Activated naive CD8-positive, alpha-beta T cell (primary cell): Measurements from ENCODE around the gene MEGF9.

Experiments used
- H3K27ac Mint-ChIP-seq: one replicate; pipeline ENCODE4 v1.8.0; 2021; ENCODE audit warnings: mixed read lengths
- H3K27me3 Mint-ChIP-seq: one replicate; pipeline ENCODE4 v1.8.0; 2021; ENCODE audit warnings: mixed read lengths
- H3K36me3 Mint-ChIP-seq: one replicate; pipeline ENCODE4 v1.8.0; 2021; ENCODE audit warnings: mixed read lengths
- H3K4me1 Mint-ChIP-seq: one replicate; pipeline ENCODE4 v1.8.0; 2021; ENCODE audit warnings: low read depth, mixed read lengths
- H3K4me3 Mint-ChIP-seq: one replicate; pipeline ENCODE4 v1.8.0; 2021; ENCODE audit warnings: mild to moderate bottlenecking, mixed read lengths
- H3K9me3 Mint-ChIP-seq: one replicate; pipeline ENCODE4 v1.8.0; 2021; ENCODE audit warnings: low read depth, mixed read lengths

The MEGF9 gene

GRCh38 chr9:120737416-120738165, 23.3 kb upstream of the MEGF9 start:
- no peak overlapping the region for H3K4me3 Mint-ChIP-seq
- no peaks in the 10 kb centered on the region for H3K27me3 Mint-ChIP-seq
- H3K36me3 Mint-ChIP-seq = no peaks in the 10 kb centered on the region
- no peak overlapping the region for H3K27ac Mint-ChIP-seq
- H3K4me1 Mint-ChIP-seq = peaks cover 6% of the 10 kb centered on the region
- no peaks in the 10 kb centered on the region for H3K9me3 Mint-ChIP-seq

- no peak overlapping the region for H3K27ac Mint-ChIP-seq
- H3K36me3 Mint-ChIP-seq = no peaks in the 10 kb centered on the region
- no peaks in the 10 kb centered on the region for H3K9me3 Mint-ChIP-seq
- no peaks in the 10 kb centered on the region for H3K27me3 Mint-ChIP-seq
- peaks cover 6% of the 10 kb centered on the region for H3K4me1 Mint-ChIP-seq
- H3K4me3 Mint-ChIP-seq = no peak overlapping the region
Observed at GRCh38 chr9:120736881-120737280, 22.6 kb upstream of the MEGF9 start.

GRCh38 chr9:120735415-120736126, 21.3 kb upstream of the MEGF9 start:
- Mint-ChIP-seq H3K36me3 (no peaks in the 10 kb centered on the region), H3K27ac (no peak overlapping the region), H3K9me3 (no peaks in the 10 kb centered on the region)

GRCh38 chr9:120734607-120735410, 20.5 kb upstream of the MEGF9 start:
- H3K36me3 Mint-ChIP-seq = no peaks in the 10 kb centered on the region
- no peak overlapping the region for H3K27ac Mint-ChIP-seq
- H3K4me1 Mint-ChIP-seq = peaks cover 6% of the 10 kb centered on the region
- no peaks in the 10 kb centered on the region for H3K27me3 Mint-ChIP-seq
- H3K4me3 Mint-ChIP-seq = no peak overlapping the region
- no peaks in the 10 kb centered on the region for H3K9me3 Mint-ChIP-seq

More at GRCh38 chr9:120735415-120736126, 21.3 kb upstream of the MEGF9 start:
- Mint-ChIP-seq H3K4me1 (peaks cover 6% of the 10 kb centered on the region), H3K27me3 (no peaks in the 10 kb centered on the region), H3K4me3 (no peak overlapping the region)

- Mint-ChIP-seq H3K27me3 (no peaks in the 10 kb centered on the region), H3K4me3 (no peak overlapping the region), H3K36me3 (no peaks in the 10 kb centered on the region), H3K9me3 (no peaks in the 10 kb centered on the region), H3K4me1 (peaks cover 6% of the 10 kb centered on the region), H3K27ac (no peak overlapping the region)
Observed at GRCh38 chr9:120733190-120733589, 18.9 kb upstream of the MEGF9 start.

- Mint-ChIP-seq H3K4me1 (peaks cover 6% of the 10 kb centered on the region), H3K27me3 (no peaks in the 10 kb centered on the region), H3K36me3 (no peaks in the 10 kb centered on the region), H3K9me3 (no peaks in the 10 kb centered on the region), H3K27ac (no peak overlapping the region), H3K4me3 (no peak overlapping the region)
Observed at GRCh38 chr9:120730654-120731514, 16.6 kb upstream of the MEGF9 start.

- Mint-ChIP-seq H3K4me3 (no peak overlapping the region), H3K27me3 (no peaks in the 10 kb centered on the region), H3K9me3 (no peaks in the 10 kb centered on the region), H3K27ac (no peak overlapping the region), H3K36me3 (no peaks in the 10 kb centered on the region), H3K4me1 (peaks cover 3% of the 10 kb centered on the region)
Observed at GRCh38 chr9:120729791-120730241, 15.5 kb upstream of the MEGF9 start.

GRCh38 chr9:120726484-120726883, 12.2 kb upstream of the MEGF9 start:
- no peak overlapping the region for H3K4me3 Mint-ChIP-seq
- H3K27me3 Mint-ChIP-seq = no peaks in the 10 kb centered on the region
- no peaks in the 10 kb centered on the region for H3K4me1 Mint-ChIP-seq
- H3K27ac Mint-ChIP-seq = no peak overlapping the region
- no peaks in the 10 kb centered on the region for H3K36me3 Mint-ChIP-seq
- H3K9me3 Mint-ChIP-seq = no peaks in the 10 kb centered on the region

GRCh38 chr9:120725907-120726306, 11.6 kb upstream of the MEGF9 start:
- no peaks in the 10 kb centered on the region for H3K4me1 Mint-ChIP-seq
- H3K27ac Mint-ChIP-seq = no peak overlapping the region
- no peaks in the 10 kb centered on the region for H3K36me3 Mint-ChIP-seq
- no peak overlapping the region for H3K4me3 Mint-ChIP-seq
- no peaks in the 10 kb centered on the region for H3K9me3 Mint-ChIP-seq
- no peaks in the 10 kb centered on the region for H3K27me3 Mint-ChIP-seq

GRCh38 chr9:120724757-120725400, 10.6 kb upstream of the MEGF9 start:
- no peaks in the 10 kb centered on the region for H3K4me1 Mint-ChIP-seq
- no peaks in the 10 kb centered on the region for H3K27me3 Mint-ChIP-seq
- H3K9me3 Mint-ChIP-seq = no peaks in the 10 kb centered on the region
- no peak overlapping the region for H3K4me3 Mint-ChIP-seq
- no peak overlapping the region for H3K27ac Mint-ChIP-seq
- no peaks in the 10 kb centered on the region for H3K36me3 Mint-ChIP-seq

- no peaks in the 10 kb centered on the region for H3K36me3 Mint-ChIP-seq
- no peak overlapping the region for H3K27ac Mint-ChIP-seq
- no peaks in the 10 kb centered on the region for H3K27me3 Mint-ChIP-seq
- H3K9me3 Mint-ChIP-seq = no peaks in the 10 kb centered on the region
- H3K4me3 Mint-ChIP-seq = no peak overlapping the region
- no peaks in the 10 kb centered on the region for H3K4me1 Mint-ChIP-seq
Observed at GRCh38 chr9:120723565-120723964, 9.3 kb upstream of the MEGF9 start.

GRCh38 chr9:120720404-120720803, 6.1 kb upstream of the MEGF9 start:
- Mint-ChIP-seq H3K27ac (no peak overlapping the region), H3K4me3 (no peak overlapping the region), H3K27me3 (no peaks in the 10 kb centered on the region), H3K4me1 (no peaks in the 10 kb centered on the region), H3K9me3 (no peaks in the 10 kb centered on the region), H3K36me3 (no peaks in the 10 kb centered on the region)

- Mint-ChIP-seq H3K27ac (no peak overlapping the region), H3K36me3 (no peaks in the 10 kb centered on the region), H3K4me1 (peaks cover 3% of the 10 kb centered on the region), H3K4me3 (no peak overlapping the region), H3K27me3 (no peaks in the 10 kb centered on the region), H3K9me3 (no peaks in the 10 kb centered on the region)
Observed at GRCh38 chr9:120718316-120718715, 4.0 kb upstream of the MEGF9 start.

GRCh38 chr9:120717176-120717575, 2.9 kb upstream of the MEGF9 start:
- Mint-ChIP-seq H3K4me3 (no peak overlapping the region), H3K36me3 (no peaks in the 10 kb centered on the region), H3K4me1 (peaks cover 14% of the 10 kb centered on the region), H3K27ac (no peak overlapping the region), H3K27me3 (no peaks in the 10 kb centered on the region), H3K9me3 (no peaks in the 10 kb centered on the region)
